HEK293 (cell line): ENCODE results near the gene TNFRSF6B.

Experiments
- SETDB1 ChIP-seq: IDR thresholded peaks from one replicate; pipeline ENCODE4 v1.6.1; 2017; ENCODE audit warnings: mild to moderate bottlenecking, low read length, moderate library complexity, mixed read lengths; ENCODE audit not compliant: insufficient read length
- ZNF10 ChIP-seq: fragments of 450-650 bp; formaldehyde crosslinking; IDR thresholded peaks from 2 replicates; pipeline ENCODE4 v1.5.1; 2017; ENCODE audit warnings: missing biosample characterization, missing genetic modification characterization
- ZNF121 ChIP-seq: fragments of 450-650 bp; formaldehyde crosslinking; IDR thresholded peaks from 2 replicates; pipeline ENCODE4 v1.5.1; 2016; ENCODE audit warnings: missing biosample characterization, missing genetic modification characterization
- ZNF24 ChIP-seq: fragments of 450-650 bp; formaldehyde crosslinking; IDR thresholded peaks from 2 replicates; pipeline ENCODE4 v1.5.1; 2016; ENCODE audit warnings: missing biosample characterization, missing genetic modification characterization
- ZNF747 ChIP-seq: fragments of 450-650 bp; formaldehyde crosslinking; IDR thresholded peaks from 2 replicates; pipeline ENCODE4 v1.5.1; 2016; ENCODE audit warnings: missing biosample characterization, missing genetic modification characterization
- TF ChIP-seq, protein P1 (sequence below): fragments of 450-650 bp; formaldehyde crosslinking; IDR thresholded peaks from 2 replicates; pipeline ENCODE4 v1.5.1; 2016; ENCODE audit warnings: missing biosample characterization, missing genetic modification characterization
- TF ChIP-seq, protein P2 (sequence below): fragments of 450-650 bp; formaldehyde crosslinking; IDR thresholded peaks from 2 replicates; pipeline ENCODE4 v1.5.1; 2016; ENCODE audit warnings: missing biosample characterization, missing genetic modification characterization
- TF ChIP-seq, protein P3 (sequence below): fragments of 450-650 bp; formaldehyde crosslinking; IDR thresholded peaks from 2 replicates; pipeline ENCODE4 v1.5.1; 2016; ENCODE audit warnings: missing biosample characterization, missing genetic modification characterization

DNA sequence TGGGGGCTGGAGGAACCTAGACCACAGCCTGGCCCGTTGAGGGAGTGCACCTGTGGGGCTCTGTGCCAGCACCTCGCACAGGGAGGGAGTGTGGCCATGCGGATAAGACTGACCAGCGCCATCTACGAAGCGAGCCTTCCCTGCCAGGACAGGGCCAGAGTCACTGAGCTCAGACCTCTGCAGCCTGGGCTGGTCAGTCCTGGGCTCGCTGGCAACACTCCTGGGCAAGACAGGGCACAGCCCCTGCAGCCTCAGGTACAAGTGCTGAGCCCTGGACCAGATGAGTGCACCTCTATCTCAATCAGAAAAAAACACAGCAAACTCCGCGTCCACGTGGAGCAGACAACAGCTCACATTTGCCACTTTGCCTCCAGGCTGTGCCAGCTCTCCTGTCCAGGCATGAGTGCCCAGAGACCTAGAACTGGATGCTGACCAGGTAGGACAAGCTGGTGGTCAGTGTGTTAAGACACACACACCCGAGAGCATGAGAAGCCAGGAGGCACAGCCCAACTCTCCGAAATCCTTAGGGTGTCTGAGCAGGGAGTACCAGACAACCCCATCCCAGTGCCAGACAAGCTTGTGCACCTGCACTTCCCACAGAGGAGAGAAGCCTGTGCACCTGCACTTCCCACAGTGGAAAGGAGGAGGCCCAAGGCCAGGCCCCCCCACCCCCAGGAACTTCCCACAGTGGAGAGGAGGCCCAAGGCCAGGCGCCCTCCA lies 6.5 kb downstream of the TNFRSF6B start:
- no peak for TF ChIP-seq ZNF121
- TF ChIP-seq ZNF10 (tag by site-specific recombination): no peak
- TF ChIP-seq SETDB1: no peak
- TF ChIP-seq, protein P1, sequence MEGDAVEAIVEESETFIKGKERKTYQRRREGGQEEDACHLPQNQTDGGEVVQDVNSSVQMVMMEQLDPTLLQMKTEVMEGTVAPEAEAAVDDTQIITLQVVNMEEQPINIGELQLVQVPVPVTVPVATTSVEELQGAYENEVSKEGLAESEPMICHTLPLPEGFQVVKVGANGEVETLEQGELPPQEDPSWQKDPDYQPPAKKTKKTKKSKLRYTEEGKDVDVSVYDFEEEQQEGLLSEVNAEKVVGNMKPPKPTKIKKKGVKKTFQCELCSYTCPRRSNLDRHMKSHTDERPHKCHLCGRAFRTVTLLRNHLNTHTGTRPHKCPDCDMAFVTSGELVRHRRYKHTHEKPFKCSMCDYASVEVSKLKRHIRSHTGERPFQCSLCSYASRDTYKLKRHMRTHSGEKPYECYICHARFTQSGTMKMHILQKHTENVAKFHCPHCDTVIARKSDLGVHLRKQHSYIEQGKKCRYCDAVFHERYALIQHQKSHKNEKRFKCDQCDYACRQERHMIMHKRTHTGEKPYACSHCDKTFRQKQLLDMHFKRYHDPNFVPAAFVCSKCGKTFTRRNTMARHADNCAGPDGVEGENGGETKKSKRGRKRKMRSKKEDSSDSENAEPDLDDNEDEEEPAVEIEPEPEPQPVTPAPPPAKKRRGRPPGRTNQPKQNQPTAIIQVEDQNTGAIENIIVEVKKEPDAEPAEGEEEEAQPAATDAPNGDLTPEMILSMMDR: no peak
- TF ChIP-seq ZNF24 (tag by site-specific recombination): no peak
- TF ChIP-seq, protein P2, sequence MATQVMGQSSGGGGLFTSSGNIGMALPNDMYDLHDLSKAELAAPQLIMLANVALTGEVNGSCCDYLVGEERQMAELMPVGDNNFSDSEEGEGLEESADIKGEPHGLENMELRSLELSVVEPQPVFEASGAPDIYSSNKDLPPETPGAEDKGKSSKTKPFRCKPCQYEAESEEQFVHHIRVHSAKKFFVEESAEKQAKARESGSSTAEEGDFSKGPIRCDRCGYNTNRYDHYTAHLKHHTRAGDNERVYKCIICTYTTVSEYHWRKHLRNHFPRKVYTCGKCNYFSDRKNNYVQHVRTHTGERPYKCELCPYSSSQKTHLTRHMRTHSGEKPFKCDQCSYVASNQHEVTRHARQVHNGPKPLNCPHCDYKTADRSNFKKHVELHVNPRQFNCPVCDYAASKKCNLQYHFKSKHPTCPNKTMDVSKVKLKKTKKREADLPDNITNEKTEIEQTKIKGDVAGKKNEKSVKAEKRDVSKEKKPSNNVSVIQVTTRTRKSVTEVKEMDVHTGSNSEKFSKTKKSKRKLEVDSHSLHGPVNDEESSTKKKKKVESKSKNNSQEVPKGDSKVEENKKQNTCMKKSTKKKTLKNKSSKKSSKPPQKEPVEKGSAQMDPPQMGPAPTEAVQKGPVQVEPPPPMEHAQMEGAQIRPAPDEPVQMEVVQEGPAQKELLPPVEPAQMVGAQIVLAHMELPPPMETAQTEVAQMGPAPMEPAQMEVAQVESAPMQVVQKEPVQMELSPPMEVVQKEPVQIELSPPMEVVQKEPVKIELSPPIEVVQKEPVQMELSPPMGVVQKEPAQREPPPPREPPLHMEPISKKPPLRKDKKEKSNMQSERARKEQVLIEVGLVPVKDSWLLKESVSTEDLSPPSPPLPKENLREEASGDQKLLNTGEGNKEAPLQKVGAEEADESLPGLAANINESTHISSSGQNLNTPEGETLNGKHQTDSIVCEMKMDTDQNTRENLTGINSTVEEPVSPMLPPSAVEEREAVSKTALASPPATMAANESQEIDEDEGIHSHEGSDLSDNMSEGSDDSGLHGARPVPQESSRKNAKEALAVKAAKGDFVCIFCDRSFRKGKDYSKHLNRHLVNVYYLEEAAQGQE: no peak
- TF ChIP-seq, protein P3, sequence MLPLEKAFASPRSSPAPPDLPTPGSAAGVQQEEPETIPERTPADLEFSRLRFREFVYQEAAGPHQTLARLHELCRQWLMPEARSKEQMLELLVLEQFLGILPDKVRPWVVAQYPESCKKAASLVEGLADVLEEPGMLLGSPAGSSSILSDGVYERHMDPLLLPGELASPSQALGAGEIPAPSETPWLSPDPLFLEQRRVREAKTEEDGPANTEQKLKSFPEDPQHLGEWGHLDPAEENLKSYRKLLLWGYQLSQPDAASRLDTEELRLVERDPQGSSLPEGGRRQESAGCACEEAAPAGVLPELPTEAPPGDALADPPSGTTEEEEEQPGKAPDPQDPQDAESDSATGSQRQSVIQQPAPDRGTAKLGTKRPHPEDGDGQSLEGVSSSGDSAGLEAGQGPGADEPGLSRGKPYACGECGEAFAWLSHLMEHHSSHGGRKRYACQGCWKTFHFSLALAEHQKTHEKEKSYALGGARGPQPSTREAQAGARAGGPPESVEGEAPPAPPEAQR (tag by site-specific recombination): no peak
- no peak for TF ChIP-seq ZNF747 (tag by site-specific recombination)
